Activated CD8-positive, alpha-beta memory T cell treated with anti-CD3 and anti-CD28 coated beads for 48 hours (primary cell): ENCODE results near the gene MGAT4B.

Experiments used
- DNase-seq, 3 experiments: peaks; one replicate each; pipeline ENCODE4 v3.0.0-alpha.2; 2020; ENCODE audit warnings: low read depth in 2 of 3, low spot score in 2 of 3

The MGAT4B gene

GRCh38 chr5:179812997-179813607 is 6.4 kb upstream of the MGAT4B start:
- no peak for DNase-seq

DNA sequence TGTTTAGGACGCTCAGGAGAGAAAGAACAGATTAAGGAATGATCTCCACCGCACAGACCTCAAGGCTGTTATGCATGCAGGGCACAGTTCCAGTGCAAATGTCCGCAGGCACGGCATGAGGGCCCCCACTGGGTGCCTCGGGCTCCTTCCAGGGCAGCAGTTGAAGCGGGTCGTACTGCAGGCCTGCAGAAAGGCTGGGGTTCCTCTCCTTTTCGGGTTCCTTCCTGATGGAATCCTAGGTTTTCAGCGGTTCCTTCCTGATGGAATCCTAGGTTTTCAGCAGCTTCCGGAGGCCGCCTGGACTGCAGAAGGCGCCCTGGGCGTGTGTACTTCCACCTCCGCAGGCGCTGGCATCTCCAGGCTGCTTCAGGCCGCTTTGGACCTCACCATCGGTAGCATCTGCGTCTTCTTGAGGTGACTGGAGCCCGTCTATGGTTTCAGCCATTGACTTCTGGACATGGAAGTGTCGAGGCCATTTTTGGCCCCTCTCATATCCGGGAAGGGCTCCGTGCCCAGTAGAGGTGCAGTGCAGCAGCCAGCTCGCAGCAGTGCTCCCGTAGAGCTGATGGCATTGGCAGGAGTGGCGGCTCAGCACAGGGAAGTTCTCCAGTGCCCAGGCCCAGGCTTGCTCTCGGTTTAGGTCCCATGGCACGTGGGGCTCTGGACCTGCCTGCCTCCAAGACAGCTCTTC is 5.6 kb upstream of the MGAT4B start:
- DNase-seq: no peak

GRCh38 chr5:179805529-179806249 is 977 bp downstream of the MGAT4B start:
- DNase-seq: no peak

GRCh38 chr5:179805070-179805528 is 1.6 kb downstream of the MGAT4B start:
- DNase-seq: no peak

DNA sequence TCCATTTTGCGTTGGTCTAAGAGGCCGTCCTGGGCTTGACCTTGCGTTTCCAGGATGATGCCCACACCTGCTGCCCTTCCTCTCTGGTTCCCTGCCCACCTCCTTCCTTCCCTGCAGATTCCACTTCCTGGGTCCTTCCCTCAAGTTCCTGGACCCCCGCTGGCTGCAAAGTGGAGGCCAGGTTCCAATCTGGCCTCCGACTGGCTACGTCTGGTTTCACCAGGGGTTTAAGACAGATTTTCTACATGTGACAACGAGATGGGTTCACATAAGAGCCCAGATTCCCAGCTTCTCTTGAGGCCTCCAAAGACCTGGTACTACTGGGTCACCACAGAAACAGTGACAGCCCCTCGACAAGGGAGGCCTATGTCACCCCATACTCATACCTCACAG is 2.1 kb downstream of the MGAT4B start:
- DNase-seq: no peak

- no peak for DNase-seq
Observed at GRCh38 chr5:179803651-179804554, 2.8 kb downstream of the MGAT4B start.

- no peak for DNase-seq
Observed at GRCh38 chr5:179802950-179803562, 3.6 kb downstream of the MGAT4B start.

DNA sequence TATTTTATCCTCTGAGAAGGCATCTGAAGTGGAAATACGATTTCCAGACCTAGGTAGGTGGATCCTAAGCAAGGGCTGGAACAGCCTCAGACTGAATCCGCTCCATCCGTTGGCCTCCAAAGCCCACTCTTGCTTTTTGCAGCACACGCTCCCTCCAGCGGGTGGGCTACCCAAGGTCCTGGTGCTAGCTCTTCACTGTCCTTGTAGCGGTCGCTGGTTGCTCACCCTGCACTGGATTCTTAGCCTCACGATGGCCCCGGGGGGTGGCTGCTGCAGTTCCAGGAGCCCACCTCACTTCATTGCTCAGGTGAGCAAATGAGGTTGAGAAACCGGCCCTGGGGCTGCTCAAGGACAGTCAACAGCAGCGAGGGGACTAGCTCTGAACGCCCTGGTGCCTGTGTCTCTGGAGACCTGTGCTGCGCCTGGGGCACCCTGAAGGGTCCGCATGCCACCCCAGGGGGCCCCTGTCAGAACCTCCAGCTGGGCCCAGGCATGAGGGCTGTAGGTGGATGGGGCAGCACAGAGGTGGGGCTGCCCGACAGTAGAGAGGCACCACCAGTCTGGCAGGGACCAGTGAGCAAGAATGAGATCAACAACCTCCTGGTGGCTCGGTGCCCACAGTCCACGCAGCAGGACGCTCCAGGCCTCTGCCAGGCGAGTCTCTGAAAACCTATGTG is 4.3 kb downstream of the MGAT4B start:
- no peak for DNase-seq

GRCh38 chr5:179801304-179802206 is 5.1 kb downstream of the MGAT4B start:
- DNase-seq: peak in 2 of 3 experiments; percentile 57 to 61

DNA sequence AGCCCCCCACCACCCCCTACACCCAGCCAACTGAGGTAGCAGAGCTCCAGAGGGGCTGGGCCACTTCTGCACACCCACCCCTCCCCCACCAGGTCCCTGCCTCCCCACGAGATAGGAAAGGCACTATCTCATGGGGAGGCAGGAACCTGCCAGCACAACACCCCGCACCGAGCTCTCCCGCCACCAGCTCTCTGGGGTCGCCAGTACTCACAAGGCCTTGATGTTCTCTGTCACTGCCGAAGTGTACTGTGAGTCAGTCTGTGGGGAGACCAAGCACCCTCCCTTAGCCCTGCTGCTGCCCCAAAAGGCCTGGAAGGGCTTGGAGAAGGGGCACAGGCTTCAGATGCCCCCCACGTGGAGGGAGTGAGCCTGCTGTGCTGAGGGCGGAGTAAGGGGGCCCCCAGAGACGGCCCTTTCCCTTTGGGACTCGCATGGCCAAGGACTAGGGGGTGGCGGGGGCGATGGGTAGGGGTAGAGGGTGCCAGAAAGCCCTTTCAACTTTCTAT is 5.9 kb downstream of the MGAT4B start:
- no peak for DNase-seq

- DNase-seq: no peak
Observed at GRCh38 chr5:179800071-179800695, 6.5 kb downstream of the MGAT4B start.

DNA sequence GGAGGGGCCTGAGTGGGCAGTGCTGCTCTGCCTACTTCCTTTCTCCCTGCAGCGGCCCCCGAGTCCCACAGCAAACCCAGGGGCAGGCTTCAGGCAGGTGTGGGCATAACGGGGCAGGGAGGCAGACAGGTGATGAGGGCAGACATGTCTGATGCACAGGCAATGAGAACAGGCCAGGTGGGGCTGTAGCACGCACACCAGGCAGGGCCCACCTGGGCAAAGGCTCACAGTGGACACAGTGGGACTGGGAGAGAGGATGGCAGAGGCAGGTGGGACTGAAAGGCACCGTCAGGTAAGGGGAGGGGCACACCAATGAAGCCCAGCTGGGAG is 7.1 kb downstream of the MGAT4B start:
- DNase-seq: no peak

DNA sequence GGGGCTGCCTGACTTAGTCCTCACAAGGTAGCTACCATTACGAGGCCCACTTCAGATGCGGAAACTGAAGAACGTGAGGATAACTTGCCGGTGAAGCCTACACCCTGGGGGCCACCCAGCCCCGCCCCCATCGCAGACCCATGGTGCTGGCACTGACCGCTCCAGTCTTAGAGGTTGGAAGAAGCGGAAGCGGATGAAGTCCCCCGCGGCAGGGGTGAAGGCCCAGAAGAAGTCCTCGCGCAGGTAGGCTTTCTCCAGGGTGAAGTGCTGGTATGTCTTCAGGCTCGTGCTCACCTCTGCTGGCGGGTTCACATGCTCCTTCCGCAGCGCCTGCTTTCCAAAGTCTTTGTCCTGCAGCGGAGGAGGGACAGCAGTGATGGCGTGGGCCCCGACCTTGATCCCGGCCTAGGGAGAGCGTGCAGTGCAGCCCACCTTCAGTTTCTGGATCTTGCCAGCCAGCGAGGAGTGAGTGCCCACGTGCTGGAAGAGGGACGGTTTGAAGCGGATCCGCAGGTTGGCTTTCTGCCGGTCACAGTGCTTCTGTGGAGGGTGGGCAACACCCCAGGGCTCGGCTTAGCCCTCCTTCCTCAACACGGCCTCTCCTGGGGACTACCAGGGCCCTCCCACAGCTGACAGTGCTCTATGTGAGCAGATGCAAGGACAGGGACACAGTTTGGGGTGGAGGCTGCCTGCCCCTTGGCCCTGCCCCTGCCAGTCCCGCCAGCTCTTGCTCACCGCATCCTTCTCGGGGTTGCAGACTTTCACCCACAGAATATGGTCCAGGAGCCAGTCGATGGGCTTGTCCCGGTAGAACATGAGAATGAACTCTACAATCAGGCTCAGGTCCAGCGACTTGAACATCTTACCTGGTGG is 7.7 kb downstream of the MGAT4B start:
- DNase-seq: no peak

GRCh38 chr5:179798144-179798770 is 8.4 kb downstream of the MGAT4B start:
- DNase-seq: no peak

DNA sequence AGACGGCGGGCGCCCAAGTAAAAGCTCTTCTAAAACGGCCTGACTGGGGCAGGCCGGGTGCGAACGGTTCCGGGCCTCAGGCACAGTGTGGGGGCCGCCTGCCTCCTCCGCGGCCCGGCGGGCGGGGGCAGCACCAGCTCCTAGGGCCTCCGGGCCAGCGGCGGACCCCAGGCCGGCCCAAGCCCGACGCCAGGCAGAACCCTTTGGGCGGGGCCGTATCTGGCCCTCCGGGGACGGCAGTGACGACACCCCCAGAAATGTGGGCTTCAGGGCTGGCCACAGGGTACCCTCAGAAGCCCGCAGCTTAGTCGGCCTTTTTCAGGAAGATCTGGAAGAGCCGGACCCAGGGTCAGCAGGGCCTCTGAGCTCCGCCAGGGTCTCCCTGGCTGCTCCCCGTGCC is 8.9 kb downstream of the MGAT4B start:
- no peak for DNase-seq

DNA sequence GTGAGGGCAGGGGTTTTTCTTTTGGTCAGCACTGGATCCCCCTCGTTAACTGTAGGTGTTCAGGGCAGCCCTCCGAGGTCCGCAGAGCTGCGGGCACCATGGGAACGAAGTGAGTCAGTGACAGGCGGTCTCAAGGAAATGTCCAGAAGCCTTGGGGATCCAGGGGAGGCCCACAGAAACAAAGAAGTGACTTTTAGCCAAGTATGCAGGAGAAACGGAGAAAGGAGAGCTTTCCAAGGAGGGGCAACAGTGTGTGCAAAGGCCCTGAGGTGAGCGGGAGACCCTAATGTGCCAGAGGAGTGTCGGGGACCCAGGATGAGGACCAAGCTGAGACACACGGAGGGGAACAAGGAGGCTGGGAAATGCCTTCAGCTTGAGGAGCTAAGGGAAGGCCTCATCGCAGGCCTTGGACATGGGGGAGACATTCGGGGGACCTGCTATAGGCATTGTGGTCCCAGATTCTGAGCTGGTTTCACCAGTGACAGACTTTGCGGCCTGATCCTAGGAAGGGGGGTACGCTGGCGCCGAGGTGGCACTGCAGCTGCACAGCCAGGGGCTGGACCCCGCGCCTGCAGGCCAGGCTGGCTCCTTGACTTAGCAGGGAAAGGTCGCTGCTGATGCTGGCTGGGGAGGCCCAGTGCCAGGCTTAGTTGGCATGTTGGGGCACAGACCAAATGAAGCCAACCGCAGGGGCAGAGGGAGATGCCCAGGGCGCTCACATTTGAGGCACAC is 9.6 kb downstream of the MGAT4B start:
- DNase-seq: no peak
